Right renal pelvis (tissue), 4 donors: Measurements from ENCODE around the gene RAB3C. TPM values are rescaled to one million over a fixed set of nuclear protein-coding genes. Genes with fewer than 3 reads are reported as not detected.

Experiments used
- DNase-seq, 4 donors: peaks; one replicate each; pipeline ENCODE4 v3.0.0-alpha.2; 2013; ENCODE audit warnings: low read depth in 4 of 4, low spot score in 3 of 4, missing footprints in 1 of 4
- polyA plus RNA-seq, 4 donors: library from polyadenylated mRNA; unstranded; fragments of 120-200 nt; gene quantifications; one replicate each; pipeline ENCODE4 v1.2.1, GENCODE V29; 2013; ENCODE audit not compliant: insufficient read length in 4 of 4

Gene RAB3C
- polyA plus RNA-seq, 4 donors = 1.9 to 3.9 (median 2.6) TPM

- DNase-seq = no peak
Observed at GRCh38 chr5:58904737-58905136, 321.9 kb downstream of the RAB3C start.

GRCh38 chr5:58905944-58906343, 323.1 kb downstream of the RAB3C start:
- DNase-seq = no peak

Other genes with a start within 250 kb of the RAB3C start
- gene PLK2, start 123.0 kb upstream of the RAB3C start, polyA plus RNA-seq = 100 to 1,000 TPM; 128 to 243 (median 231) TPM
- 1 to 10 TPM in 2 of 4 donors, under 1 TPM in 2; 0.73 to 1.7 (median 1.1) TPM for gene GAPT, start 91.6 kb upstream of the RAB3C start, polyA plus RNA-seq